Activated CD8-positive, alpha-beta memory T cell treated with anti-CD3 and anti-CD28 coated beads, Interleukin-2, amount 10 ng/mL, durations not matched to agents 7 days and 5 days (primary cell): ENCODE results near the gene TNS1. TPM values are rescaled to one million over a fixed set of nuclear protein-coding genes. Genes with fewer than 3 reads are reported as not detected.
A peak's percentile ranks its signal among the peaks of the same experiment; 100 is the strongest.

Source experiments
- ATAC-seq: fragments of 150-1000 bp; cut with Tn5 transposase; one replicate; pipeline ENCODE4 v1.10.0; 2021; ENCODE audit warnings: moderate library complexity
- CTCF ChIA-PET: fragments of 350-600 bp; sonication (Branson Sonifier 250); formaldehyde crosslinking; loops from one replicate; lab custom pipeline; 2021; ENCODE audit warnings: antibody characterized with exemption; lab: Charles Lee
- DNase-seq: peaks from one replicate; pipeline ENCODE4 v3.0.0-alpha.2; 2020
- H3K27ac Mint-ChIP-seq: one replicate; pipeline ENCODE4 v1.8.0; 2021; ENCODE audit warnings: mild to moderate bottlenecking, mixed read lengths
- H3K27me3 Mint-ChIP-seq: one replicate; pipeline ENCODE4 v1.8.0; 2021; ENCODE audit warnings: mixed read lengths
- H3K36me3 Mint-ChIP-seq: one replicate; pipeline ENCODE4 v1.8.0; 2021; ENCODE audit warnings: mild to moderate bottlenecking, mixed read lengths
- H3K4me1 Mint-ChIP-seq: one replicate; pipeline ENCODE4 v1.8.0; 2021; ENCODE audit warnings: mixed read lengths
- H3K4me3 Mint-ChIP-seq: one replicate; pipeline ENCODE4 v1.8.0; 2021; ENCODE audit warnings: mild to moderate bottlenecking, moderate library complexity, mixed read lengths
- H3K9me3 Mint-ChIP-seq: one replicate; pipeline ENCODE4 v1.8.0; 2022; ENCODE audit warnings: low read depth, mixed read lengths
- total RNA-seq, 2 experiments: library from RNA; stranded (reverse); gene quantifications; one replicate each; pipeline ENCODE4 v1.2.3, GENCODE V29; 2021

The TNS1 gene
- total RNA-seq, 2 experiments from 2014 or later = 1.4 to 4.4 TPM

DNA sequence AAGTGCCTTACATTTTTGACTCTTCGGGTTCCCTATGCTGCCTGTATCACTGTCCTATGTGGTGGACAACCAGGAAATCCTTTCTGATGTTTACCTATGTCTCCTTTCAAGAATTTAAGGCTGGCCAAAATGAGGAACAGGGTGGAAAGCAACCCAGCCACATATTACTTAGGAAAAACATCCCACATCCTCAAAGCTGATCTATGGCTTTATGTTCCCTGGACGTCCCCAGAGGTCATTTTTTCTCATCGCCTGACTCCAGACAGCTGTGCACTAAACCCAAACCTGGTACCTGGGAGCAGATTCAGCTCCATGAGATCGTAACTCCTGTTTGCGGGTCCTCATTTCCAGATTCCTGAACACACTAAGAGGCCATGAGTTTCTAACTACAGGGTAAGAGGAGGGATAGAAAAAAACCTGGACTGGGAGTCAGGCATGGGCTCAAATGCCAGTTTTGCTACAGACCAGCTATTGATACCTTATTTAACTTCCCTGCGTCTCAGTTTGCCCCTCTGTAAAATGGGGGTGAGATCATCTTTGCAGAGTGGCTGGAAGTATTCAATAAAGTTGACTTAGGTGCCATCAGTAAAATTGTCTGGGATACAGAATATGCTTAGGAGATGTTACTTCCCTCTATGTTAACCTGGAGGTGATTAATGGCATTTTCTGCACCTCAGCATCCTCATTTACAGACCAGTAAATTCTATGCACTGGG is 70.8 kb downstream of the TNS1 start:
- Mint-ChIP-seq H3K4me3 (no peak overlapping the region), H3K9me3 (no peaks in the 10 kb centered on the region), H3K27ac (no peak overlapping the region), H3K27me3 (peaks cover 39% of the 10 kb centered on the region), H3K4me1 (peaks cover 18% of the 10 kb centered on the region), H3K36me3 (no peaks in the 10 kb centered on the region)
- CTCF ChIA-PET = interaction anchor here (0.7 to 2.0 kb wide), 2 partner anchors 54 to 142 kb away, joined by 3 to 9 read pairs; no protein-coding TSS in a partner anchor
- no peak for ATAC-seq
- no peak for DNase-seq

DNA sequence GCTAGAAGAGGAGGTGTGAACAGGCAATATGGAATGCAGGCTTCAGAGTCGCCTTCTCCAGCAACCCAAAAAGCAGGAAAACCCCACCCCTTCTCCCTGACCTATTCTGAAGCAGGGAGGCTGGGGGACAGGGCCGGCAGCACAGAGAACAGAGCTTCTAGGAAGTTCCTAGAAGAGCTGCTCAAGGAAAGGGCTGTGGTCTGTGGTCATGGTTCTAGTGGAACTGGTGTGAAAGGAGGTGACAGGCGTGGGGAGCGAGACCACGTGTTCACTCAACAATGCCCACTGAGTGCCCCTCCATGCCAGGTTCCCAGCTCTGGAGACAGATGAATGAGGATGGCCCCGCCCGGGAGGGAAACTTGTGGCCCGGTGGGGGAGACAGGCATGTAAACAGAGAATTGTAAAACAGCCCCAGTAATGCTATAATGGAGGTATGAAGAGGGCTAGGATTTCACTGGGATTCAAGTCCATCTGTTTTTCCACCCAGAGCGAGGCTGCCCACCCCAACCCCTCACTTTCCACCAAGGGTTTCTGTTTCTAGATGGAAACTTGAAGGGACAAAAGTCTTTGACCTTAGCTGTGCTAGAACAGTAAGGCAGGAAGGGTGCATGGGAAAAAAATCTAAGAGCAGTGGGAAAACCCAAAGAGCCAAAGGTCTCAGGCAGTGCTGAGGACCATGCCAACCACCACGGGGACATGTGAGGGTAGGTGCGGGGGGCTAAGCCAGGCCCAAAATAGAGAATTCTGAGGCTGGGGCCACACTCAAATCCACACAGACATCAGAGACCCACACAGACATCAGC is 71.8 kb downstream of the TNS1 start:
- peaks cover 18% of the 10 kb centered on the region for H3K4me1 Mint-ChIP-seq
- H3K36me3 Mint-ChIP-seq = no peaks in the 10 kb centered on the region
- H3K27me3 Mint-ChIP-seq = peaks cover 41% of the 10 kb centered on the region
- peak; percentile 64 for DNase-seq
- ATAC-seq = peak; percentile 56
- H3K9me3 Mint-ChIP-seq = no peaks in the 10 kb centered on the region
- CTCF ChIA-PET = interaction anchor here (0.9 to 2.0 kb wide), 4 partner anchors 14 to 145 kb away, joined by 4 to 9 read pairs (median 4); no protein-coding TSS in a partner anchor
- H3K4me3 Mint-ChIP-seq = no peak overlapping the region
- H3K27ac Mint-ChIP-seq = no peak overlapping the region

GRCh38 chr2:217929757-217930707 is 72.8 kb downstream of the TNS1 start:
- CTCF ChIA-PET = interaction anchor here (0.9 to 1.4 kb wide), 3 partner anchors 15 to 144 kb away, joined by 4 read pairs; no protein-coding TSS in a partner anchor
- no peak for ATAC-seq
- Mint-ChIP-seq H3K4me1 (peaks cover 18% of the 10 kb centered on the region), H3K9me3 (no peaks in the 10 kb centered on the region), H3K27me3 (peaks cover 39% of the 10 kb centered on the region), H3K36me3 (no peaks in the 10 kb centered on the region), H3K27ac (no peak overlapping the region), H3K4me3 (no peak overlapping the region)
- no peak for DNase-seq

DNA sequence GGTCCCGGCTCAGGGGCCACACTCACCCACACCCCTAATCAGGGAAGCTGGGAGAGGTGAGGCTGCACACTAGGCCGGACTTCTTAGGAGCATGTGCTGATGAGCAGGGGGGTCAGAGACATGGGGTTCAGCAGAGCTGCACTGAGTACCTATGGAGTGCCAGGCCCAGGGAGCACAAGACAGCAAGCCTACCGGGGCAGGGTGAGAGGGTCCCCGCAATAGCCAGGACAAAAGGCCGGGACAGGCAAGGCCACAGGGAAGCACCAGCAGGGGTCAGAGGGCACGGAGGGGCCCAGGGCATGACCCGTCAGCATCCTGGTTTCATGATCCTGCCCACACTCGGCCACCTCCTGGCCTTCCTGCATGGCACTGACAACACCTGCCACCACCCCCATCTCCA is 73.5 kb downstream of the TNS1 start:
- DNase-seq = no peak
- H3K4me1 Mint-ChIP-seq = peaks cover 18% of the 10 kb centered on the region
- H3K36me3 Mint-ChIP-seq = no peaks in the 10 kb centered on the region
- no peak overlapping the region for H3K4me3 Mint-ChIP-seq
- ATAC-seq = no peak
- CTCF ChIA-PET = no interaction called here
- no peak overlapping the region for H3K27ac Mint-ChIP-seq
- H3K9me3 Mint-ChIP-seq = no peaks in the 10 kb centered on the region
- H3K27me3 Mint-ChIP-seq = peaks cover 32% of the 10 kb centered on the region

DNA sequence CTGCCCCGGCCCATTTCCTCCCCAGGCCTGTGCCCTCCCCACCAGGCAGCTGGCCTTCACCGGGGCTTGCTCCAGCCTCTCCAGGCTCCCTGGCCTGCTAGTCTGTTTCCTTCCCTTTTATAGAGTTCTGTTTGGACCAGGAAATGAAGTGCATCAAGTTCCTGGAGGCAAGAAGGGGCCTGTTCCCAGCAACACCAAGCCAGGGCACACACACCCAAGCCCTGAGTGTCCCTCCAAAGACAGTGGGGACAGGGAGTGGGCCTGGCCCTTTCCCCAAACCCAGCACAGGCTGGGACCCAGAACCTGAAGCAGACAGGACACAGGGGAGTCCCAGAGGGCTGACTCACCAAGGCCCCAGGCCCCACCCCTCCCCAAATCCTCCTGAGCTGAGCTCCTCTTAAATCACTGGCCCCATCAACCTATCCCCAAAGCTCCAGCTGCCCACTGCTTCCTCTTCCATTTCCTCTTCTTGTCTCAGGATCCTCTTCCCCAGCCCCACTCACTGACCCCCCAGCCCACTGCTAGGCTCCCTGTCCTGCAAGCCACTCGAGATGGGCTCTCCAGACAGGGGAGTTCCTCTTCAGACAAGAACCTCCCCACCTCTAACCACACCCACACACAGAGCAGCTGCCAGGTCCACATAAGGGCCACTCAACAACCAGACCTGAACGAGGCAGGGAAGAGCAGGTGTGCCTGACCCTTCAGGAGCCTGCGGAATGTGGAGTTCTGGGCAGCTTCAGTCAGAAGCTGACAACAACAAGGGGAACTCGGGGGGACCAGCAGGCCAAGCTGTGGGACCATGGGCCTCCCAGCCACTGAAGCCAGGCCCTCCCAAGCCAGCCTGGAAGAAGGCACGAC is 74.2 kb downstream of the TNS1 start:
- ATAC-seq (no peak), DNase-seq (no peak)
- H3K9me3 Mint-ChIP-seq = no peaks in the 10 kb centered on the region
- H3K27me3 Mint-ChIP-seq = peaks cover 25% of the 10 kb centered on the region
- peaks cover 18% of the 10 kb centered on the region for H3K4me1 Mint-ChIP-seq
- CTCF ChIA-PET = interaction anchor here (0.8 kb wide), 1 partner anchor 143 kb away, joined by 3 read pairs; no protein-coding TSS in a partner anchor
- no peaks in the 10 kb centered on the region for H3K36me3 Mint-ChIP-seq
- H3K27ac Mint-ChIP-seq = no peak overlapping the region
- no peak overlapping the region for H3K4me3 Mint-ChIP-seq

DNA sequence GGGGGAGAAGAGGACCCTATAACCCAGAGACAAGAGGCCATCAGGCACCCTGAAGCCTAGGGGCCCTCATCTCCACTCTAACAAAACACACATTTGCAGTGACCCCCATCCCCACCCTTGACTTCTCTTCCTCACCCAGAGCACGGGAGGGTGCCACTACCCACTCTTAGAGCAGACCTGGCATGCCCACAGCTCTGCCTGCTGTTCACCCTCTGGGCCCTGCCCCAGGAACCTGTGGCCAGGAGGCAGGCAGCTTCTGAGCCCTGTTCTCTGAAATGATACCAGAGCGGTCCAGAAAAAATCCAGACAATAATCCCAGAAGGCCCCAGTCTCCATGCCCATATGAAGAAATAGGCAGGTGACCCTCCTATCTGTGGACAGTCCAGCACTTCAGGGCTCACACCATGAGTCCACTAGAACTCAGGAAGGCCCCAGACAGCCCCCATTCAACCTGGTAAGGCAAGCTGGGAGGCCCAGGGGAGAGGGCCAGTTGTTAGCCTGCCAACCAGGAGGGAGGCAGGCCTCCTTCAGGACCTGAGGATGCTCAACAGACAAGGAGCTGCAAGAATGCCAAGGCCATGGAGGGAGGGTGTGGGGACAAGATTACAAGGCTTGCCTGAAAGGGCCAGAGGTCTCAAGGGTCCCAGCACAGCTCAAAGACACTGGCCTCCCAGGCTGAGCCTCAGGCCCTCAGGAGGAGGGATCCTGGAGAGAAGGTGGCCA is 75.0 kb downstream of the TNS1 start:
- no peaks in the 10 kb centered on the region for H3K36me3 Mint-ChIP-seq
- H3K27me3 Mint-ChIP-seq = peaks cover 20% of the 10 kb centered on the region
- DNase-seq (no peak), ATAC-seq (no peak)
- H3K27ac Mint-ChIP-seq = no peak overlapping the region
- CTCF ChIA-PET = interaction anchor here (0.8 kb wide), 1 partner anchor 142 kb away, joined by 3 read pairs; no protein-coding TSS in a partner anchor
- H3K4me1 Mint-ChIP-seq = peaks cover 18% of the 10 kb centered on the region
- H3K9me3 Mint-ChIP-seq = no peaks in the 10 kb centered on the region
- H3K4me3 Mint-ChIP-seq = no peak overlapping the region

DNA sequence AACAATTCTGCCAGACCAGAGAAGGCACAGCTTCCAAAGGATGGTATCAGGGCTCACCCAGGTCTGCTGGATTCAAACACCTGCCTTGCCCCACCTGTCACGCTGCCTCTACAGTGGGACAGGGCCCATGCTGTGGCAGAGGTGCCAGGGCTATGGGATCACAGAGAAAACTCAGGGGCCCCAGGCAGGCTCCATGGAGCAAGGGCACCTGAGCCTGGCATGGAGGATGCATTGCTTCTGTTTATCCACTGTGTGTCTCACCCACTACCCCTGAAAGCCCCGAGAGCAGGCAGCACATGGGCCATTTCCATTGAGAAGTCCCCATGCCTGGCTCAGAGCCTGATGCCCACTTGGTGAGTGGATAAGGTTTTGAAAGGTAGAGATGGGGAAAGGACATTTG is 76.0 kb downstream of the TNS1 start:
- H3K9me3 Mint-ChIP-seq = no peaks in the 10 kb centered on the region
- H3K27me3 Mint-ChIP-seq = peaks cover 13% of the 10 kb centered on the region
- CTCF ChIA-PET = no interaction called here
- H3K4me1 Mint-ChIP-seq = peaks cover 18% of the 10 kb centered on the region
- ATAC-seq = no peak
- no peak overlapping the region for H3K4me3 Mint-ChIP-seq
- H3K36me3 Mint-ChIP-seq = no peaks in the 10 kb centered on the region
- DNase-seq = no peak
- H3K27ac Mint-ChIP-seq = no peak overlapping the region

DNA sequence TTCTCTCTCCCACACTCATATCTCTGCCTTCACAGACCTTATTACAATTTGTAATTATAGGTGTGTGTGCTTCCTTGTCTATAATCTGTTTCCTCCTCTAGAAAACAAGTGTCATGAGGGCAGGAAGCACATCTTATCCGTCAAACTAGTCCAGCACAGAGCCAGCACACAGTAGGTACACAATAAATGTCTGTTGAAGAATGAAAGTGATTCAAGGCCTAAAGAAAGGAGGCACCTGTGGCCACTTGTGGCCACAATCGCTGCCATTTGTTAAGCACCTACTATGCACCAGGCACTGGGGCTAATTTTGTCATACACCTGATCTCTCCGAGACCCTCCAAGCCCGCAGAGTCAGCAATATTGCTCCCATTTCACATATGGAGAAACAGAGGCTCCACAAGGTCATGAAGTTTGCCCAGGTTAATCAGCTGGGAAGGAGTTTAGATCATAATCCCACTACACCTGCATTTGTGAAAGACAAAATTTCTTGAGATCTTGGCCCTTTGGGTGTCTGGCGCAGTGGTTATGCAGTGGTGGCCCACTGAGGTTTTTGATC is 78.4 kb downstream of the TNS1 start:
- CTCF ChIA-PET = no interaction called here

DNA sequence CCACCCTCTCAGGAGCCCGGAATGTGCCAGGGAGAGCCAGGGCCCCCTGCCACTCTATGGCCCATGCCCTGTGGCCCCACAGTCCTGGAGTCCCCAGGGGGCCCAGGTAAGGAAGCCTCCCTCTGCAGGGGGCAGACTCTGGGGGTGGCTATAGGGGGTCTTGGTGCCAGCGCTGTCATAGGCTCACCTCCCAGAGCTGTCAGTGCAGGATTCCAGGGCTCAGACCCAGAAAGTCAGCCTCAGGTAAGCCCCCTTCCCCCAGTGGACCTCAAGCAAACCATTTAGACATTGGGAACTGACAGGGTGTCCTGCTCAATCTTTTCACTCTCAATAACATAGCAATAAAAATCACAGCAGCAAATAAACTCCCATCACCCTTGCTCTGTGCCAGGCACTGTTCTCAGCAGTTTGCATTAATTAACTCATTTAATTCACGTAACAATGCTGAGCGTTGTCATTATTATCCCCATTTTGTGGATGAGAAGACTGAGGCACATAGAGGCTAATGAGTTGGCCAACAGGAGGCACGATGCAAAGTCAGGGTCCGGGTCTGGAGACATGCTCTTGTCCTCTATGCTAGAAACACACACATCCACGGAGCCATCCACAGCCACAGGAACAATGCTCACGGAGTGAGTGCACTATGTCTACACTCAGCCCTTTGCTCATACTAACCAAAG is 79.6 kb downstream of the TNS1 start:
- H3K4me1 Mint-ChIP-seq = no peaks in the 10 kb centered on the region
- CTCF ChIA-PET = no interaction called here
- H3K4me3 Mint-ChIP-seq = no peak overlapping the region
- DNase-seq = no peak
- ATAC-seq = no peak
- no peaks in the 10 kb centered on the region for H3K9me3 Mint-ChIP-seq
- H3K36me3 Mint-ChIP-seq = no peaks in the 10 kb centered on the region
- no peak overlapping the region for H3K27ac Mint-ChIP-seq
- peaks cover 5% of the 10 kb centered on the region for H3K27me3 Mint-ChIP-seq

More for the DNA sequence above, 78.4 kb downstream of the TNS1 start:
- H3K4me3 Mint-ChIP-seq = no peak overlapping the region
- H3K27ac Mint-ChIP-seq = no peak overlapping the region
- H3K4me1 Mint-ChIP-seq = no peaks in the 10 kb centered on the region
- no peak for ATAC-seq
- peaks cover 5% of the 10 kb centered on the region for H3K27me3 Mint-ChIP-seq
- H3K36me3 Mint-ChIP-seq = no peaks in the 10 kb centered on the region
- no peak for DNase-seq
- no peaks in the 10 kb centered on the region for H3K9me3 Mint-ChIP-seq

DNA sequence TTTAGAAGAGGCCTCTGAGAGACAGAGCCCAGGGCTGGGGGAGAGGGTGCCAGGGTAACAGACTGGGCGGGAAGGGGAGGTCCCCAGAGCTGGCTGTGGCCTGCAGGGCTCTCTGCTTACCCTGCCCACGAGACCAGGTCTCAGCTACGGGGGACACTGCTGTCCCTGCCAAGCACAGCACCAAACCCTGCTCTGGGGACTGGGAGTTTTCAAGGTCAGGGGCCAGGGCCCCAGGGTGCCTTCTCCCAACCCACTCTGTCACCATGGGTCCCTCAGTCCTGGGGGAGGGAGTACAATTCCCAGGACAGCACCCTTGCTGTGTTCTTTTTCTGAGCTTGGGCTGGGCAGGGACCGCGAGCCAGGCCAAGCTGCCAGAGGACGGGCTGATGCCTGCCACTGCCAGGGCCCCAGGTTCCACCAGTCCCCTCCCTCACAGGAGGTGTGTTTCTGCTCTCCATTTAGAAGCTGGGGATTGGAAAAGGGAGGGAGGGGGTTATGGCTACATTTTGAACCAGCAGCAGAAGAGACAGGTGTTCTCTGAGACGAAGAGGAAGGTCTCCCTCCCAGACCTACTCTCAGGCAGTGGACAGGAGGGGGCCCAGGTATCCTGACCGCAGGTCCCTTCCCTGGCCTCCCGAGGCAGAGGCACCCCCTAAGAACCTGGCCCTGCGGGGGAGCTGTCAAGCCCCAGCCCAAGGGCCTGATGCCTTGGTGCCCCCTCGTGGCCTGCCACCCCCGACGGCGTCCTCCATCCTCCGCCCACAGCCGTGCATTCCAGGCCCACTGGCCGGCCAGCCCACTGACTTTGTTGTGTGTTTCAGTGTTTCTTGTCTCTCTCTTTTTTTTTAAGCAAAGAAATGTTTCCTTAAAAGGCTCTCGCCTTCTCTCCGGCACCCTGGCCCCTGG is 80.4 kb downstream of the TNS1 start:
- no peak for ATAC-seq
- Mint-ChIP-seq H3K4me1 (no peaks in the 10 kb centered on the region), H3K9me3 (no peaks in the 10 kb centered on the region), H3K27ac (no peak overlapping the region), H3K27me3 (peaks cover 5% of the 10 kb centered on the region), H3K4me3 (no peak overlapping the region), H3K36me3 (no peaks in the 10 kb centered on the region)
- CTCF ChIA-PET = interaction anchor here (3.0 kb wide), 1 partner anchor 136 kb away, joined by 7 read pairs; no protein-coding TSS in a partner anchor
- no peak for DNase-seq
